HG02943 (cell line): ENCODE results near the gene RAD51B.

ENCODE experiments used
- ATAC-seq: cut with Tn5 transposase; IDR thresholded peaks from one replicate; pipeline ENCODE4 v1.9.1; 2021; ENCODE audit warnings: mild to moderate bottlenecking, low read depth, moderate library complexity; ENCODE audit not compliant: unreplicated experiment

RAD51B gene

GRCh38 chr14:68135566-68135965 lies 316.0 kb downstream of the RAD51B start:
- no peak for ATAC-seq

DNA sequence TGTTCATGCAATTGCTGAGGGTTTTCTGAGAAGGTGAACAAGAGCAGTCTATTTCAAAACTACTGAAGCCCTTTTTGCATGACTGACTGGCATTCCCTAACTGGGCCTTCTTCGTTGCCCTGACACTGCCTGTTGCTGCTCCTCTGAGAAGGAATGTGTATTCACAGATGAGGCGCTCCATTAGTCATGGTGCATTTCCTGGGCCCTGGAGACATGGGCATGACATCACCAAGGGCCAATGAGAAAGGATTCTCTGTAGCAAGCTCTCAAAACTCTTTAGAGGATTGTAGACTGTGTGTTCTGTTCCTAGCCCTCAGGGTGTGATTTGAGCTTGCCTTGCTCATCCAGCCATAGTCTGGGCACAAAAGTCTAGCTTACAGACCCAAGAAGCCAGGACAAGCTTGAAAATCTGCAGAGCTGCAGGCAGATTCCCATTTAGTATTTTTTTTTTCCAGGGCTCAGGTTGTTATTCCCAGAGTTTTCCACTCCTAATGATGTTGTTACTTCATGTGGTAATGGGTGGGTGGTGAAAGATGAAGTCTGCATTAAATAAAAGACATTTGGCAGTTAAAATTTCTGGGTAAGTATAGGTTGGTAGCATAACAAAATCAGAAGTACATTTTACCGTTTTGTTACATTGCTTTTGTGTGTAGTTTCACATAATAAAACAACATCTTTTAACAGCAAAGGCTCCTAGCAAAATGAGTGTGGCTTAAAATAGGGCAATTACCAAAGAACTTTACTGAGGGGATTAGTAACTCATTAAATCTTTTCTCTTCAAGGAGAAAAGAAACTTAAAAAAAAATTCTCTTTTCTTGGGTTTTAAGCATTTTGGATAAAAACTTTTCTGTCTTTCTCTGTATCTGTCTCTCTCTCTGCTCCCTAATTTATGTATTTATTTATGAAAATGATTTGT lies 318.4 kb downstream of the RAD51B start:
- ATAC-seq: no peak

DNA sequence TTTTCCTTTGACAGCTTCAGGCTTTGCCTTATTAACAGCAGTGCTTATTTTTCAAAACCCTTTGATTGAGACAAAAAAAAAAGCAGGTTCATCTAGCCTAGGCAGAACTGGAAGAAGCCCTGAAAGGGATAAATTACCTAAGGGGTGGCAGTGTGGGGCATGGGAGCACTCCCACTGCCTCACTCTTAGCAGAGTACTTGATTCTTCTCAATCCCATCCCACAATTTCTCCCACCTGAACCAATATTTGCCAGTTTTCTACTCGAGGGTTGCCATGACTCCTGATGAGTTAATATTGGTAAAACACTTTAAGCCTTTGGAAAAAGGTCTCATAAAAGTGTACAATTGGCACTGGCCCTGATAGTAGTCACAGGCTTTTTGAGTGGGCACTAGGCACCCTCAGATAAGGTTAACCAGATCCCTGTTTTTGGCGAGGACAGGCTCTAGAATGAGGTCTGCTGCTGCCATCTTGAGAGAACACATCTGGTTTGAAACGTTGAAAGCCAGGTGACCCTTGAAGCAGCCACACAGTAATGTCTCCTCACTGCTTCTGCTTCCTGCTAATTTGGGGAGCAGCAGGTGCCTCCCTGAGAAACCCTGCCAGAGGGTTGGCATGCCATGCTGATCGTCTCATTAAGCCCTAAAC lies 320.0 kb downstream of the RAD51B start:
- no peak for ATAC-seq

- no peak for ATAC-seq
Measured at GRCh38 chr14:68140076-68140741, 320.6 kb downstream of the RAD51B start.

DNA sequence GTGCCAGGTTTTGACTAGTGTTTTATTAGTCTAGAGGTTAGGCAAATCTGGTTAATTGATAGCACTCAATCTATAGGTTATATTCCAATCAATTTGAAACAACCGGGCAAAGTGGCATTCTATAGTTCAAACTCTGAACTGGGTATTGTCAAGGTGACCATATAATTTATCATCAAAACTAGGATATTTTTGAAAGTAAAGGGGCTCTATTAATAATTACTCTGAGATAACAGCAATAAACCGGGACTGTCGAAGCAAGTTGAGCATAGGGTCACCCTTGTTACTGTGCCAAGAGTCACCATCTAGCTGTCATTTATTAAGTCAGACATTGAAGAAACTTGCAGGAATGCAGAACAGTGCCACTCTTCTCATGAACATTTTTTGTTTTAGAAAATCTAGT lies 321.2 kb downstream of the RAD51B start:
- no peak for ATAC-seq

DNA sequence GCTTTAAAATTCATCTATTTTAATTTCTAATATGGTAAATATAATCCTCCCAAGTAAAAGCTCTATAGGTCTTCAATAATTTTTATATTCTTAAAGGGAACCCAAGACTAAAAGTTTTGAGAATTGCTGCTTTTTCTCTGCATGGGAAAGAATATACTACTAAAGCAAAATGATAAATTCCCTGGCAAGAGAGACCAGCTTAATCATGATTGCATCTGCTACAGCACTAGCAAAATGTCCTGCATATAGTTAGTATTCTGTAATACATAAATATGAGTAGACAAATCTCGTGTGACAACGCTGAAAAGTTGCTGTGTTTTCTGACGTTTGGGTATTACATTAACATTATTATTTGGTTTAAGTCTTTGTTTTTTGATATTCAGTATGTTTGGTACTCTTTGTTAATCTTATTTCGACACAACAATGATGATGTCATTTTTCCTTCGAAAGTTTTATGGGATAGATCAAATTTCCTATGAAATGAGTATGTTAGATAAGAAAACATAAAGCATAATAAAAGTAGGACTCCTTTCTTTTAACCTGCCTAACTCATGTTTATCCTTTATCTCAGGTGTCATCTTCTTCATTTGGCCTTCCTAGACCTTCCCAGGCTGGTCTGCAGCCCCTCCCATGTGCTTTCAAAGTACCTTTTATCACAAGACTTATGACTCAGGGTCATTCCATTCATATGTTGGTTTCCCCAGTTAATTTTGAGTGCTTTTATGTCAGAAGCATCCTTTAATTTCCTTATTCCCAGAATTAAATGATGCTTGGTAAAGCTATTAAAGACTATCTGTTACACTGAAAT lies 321.9 kb downstream of the RAD51B start:
- ATAC-seq: no peak

DNA sequence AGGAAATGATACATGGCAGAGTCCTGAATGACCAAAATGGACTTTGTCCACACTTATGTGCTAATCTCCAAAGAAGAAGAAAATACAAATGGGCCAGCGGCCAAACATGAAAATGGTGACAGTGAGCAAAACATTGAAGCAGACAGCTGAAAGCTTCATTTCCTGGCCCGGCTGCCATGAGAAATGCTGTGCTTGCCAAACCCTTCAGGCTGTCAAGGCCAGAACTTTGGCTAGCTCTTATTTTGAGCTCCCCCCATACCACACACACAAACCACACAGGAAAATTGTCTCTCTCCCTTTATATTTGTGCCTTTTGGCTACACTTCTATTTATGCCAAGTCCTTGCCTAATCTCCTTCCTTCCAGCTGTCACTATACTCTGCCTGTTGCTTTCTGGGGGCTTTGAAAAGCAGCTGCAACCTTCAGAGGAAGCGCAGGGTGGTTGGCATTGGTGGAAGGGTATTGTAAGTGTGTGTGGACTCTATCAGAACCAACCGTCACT lies 323.8 kb downstream of the RAD51B start:
- no peak for ATAC-seq

DNA sequence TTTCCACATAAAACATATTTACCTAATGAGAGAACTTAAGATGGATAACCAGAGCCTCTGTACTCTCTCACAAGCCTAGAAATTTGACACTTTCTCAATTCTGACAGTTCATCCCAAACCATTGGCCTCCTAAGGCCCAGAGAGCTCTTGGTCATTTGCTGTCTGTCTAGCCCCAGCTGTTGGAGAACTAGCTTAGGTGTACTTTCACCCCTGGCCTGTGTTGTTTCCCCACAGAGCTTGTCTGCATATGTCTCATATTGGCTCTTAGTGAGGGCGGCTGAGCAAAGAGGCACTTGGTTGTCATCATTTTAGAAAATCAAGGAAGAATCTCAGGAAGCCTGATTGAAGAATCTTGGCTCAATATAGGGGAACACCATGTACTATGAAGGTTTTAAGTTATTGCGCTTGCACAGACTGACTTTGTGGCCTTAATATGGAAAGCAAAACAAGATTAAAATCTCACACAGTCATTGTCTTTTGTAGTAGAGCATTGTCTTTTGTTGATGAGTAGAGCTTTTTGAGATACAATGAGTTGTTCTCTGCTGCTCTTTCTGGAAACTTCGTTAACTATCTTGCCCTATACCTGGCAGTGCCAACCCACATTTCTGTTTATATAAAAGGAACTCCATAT lies 324.6 kb downstream of the RAD51B start:
- ATAC-seq: no peak

GRCh38 chr14:68145036-68145435 lies 325.5 kb downstream of the RAD51B start:
- no peak for ATAC-seq

- no peak for ATAC-seq
Measured at GRCh38 chr14:68145539-68145938, 326.0 kb downstream of the RAD51B start.

- ATAC-seq: no peak
Measured at GRCh38 chr14:68146818-68147217, 327.2 kb downstream of the RAD51B start.

DNA sequence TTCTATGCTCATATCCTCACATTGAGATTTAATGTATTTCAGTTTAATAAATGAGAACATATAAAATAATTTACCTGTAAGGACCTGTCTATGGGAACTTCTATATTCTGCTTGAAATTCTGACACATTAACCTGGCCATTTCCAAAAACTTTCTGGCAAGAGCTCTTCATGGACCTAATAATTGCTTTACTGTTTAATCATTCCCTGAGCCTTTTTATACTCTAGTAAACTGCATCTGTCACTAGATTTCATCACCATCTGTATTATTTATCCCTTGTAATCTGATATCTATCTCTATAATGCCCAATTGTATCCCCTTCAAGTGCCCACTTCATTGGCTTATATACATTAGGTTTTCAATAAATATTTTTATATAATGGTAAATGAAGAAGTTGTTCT lies 327.7 kb downstream of the RAD51B start:
- ATAC-seq: no peak

GRCh38 chr14:68148276-68148675 lies 328.7 kb downstream of the RAD51B start:
- no peak for ATAC-seq

GRCh38 chr14:68148763-68149162 lies 329.2 kb downstream of the RAD51B start:
- ATAC-seq: no peak

GRCh38 chr14:68153275-68153674 lies 333.7 kb downstream of the RAD51B start:
- no peak for ATAC-seq

DNA sequence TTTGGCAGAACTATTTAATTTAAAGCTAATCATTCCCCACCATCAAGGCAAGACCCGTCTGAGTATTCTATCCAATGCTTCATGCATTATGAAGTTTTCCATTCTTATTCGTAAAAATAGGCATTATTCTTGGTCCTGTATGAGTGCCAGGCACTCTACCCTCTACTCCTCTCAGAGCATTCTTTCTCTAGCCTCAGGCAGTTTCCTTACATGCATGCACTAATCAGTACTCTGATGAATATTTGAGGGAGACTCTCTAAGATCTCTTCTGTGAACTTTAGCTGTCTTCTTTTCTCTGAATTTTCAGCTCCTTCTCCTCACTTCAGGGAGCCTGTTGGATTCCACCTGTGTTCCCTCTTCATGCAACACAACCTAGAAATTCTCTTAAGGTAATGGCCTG lies 334.7 kb downstream of the RAD51B start:
- ATAC-seq: no peak

DNA sequence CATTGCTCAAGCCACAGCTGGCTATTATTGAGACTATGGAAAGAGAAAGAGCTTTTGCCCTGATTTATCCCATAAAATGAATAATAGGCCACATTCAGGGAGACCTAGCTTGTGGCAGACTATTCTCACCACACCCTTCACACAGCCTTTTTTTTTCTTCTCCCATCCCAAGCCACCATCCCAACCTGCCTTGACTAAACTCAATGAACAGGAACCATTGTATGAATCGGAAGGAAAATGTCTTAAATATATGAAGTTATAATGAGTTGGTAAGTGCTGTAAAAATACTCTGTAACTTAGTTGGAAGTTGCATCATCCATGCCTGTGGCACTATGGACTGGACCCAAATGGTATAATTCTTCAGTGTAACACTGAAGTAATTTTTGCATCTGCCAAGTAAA lies 338.4 kb downstream of the RAD51B start:
- no peak for ATAC-seq

- no peak for ATAC-seq
Measured at GRCh38 chr14:68158640-68159039, 339.1 kb downstream of the RAD51B start.

DNA sequence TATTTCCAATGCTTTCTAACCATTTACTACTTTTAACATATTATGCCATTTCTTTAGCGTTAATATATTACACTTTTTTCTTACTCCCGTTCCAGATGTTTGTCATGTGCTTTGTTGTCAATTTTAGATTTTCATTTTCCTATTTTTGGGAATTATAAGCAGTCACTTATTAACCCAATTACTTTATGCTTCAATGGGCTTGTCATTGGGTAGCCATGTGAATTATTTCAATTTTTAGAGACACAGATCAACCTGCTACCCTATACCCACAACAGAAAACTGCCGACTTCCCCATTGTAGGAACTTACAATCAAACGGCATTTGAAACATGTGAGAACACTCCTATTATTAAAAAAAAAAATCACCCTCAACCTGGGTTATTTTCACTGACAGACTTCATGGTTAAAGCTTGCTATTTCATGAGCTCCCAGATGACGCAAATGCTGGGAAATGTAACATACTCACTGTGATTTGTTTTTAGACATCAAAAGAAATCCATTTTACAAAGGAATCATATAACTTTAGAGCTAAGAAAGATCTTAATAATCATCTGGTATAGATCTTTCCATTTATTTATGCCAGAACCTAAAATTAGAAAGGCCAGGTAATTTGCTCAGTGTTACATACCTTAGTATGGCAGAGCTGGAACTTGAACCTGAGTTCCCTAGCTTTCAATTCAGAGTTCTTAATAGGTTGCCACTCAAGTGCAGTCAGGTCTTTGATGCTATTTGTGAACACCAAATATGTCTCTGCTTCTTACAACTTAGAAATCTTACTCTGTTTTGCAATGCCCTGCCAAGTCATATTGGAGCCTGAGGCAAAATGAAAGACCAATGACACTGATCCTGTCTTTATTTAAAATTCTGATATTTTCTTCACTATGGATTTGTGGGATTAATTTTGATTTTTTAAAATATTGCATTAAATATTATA lies 340.4 kb downstream of the RAD51B start:
- no peak for ATAC-seq
